Measurements from ENCODE around the gene ATP7A. TPM values are rescaled to one million over a fixed set of nuclear protein-coding genes. Genes with fewer than 3 reads are reported as not detected.
A peak's percentile ranks its signal among the peaks of the same experiment; 100 is the strongest.
"Not testable (repeated sequence)": the region's sequence is repeated elsewhere in the genome, so short reads cannot be mapped to it uniquely, and the experiment has no call there.

Gene ATP7A
- total and polyA plus RNA-seq, 2 experiments from 2014 or later: 3.7 to 13.0 TPM

DNA sequence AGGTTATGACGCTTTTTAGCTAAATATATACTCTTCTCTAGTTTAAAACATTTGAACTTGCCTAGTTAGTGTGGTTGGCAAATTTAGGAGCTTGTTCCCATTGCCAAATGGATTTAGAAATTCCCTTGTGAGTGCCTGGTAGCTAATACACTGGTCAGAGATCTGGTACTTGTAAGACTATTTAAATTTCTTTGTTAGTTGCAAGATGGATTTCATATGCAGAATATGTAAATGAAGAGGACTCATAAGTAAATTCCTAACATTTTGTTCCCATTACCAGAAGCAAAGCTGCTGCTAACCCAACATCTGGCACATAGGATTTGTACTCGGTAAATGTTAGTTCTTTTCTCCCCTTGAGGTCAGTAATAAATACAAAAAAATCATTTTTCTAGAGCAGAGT is 137.6 kb downstream of the ATP7A start:
- WGBS (ENCODE audit: low lambda C conversion rate, missing lambda C conversion rate): 54% methylated on average over 2 of the region's 2 CpGs
- Histone ChIP-seq H3K9me2 (replicated peaks; ENCODE audit: insufficient read depth) (no peaks in the 10 kb centered on the region), H3K4me2 (no peak overlapping the region), H3K4me1 (ENCODE audit: insufficient read depth) (no peaks in the 10 kb centered on the region), H2AFZ (no peak overlapping the region), H4K20me1 (ENCODE audit: insufficient read depth, poor library complexity, severe bottlenecking) (no peaks in the 10 kb centered on the region), H3K36me3 (replicated peaks; ENCODE audit: insufficient read depth, low read depth) (no peaks in the 10 kb centered on the region), H3K27ac (no peak overlapping the region), H3K4me3 (no peak overlapping the region), H3K9me3 (ENCODE audit: low read depth) (no peaks in the 10 kb centered on the region), H3K79me2 (no peaks in the 10 kb centered on the region), H3K27me3 (no peaks in the 10 kb centered on the region)
- DNase-seq (ENCODE audit: low spot score): no peak
- TF ChIP-seq EZH2 (IDR thresholded peaks at IDR 0.05; ENCODE audit: borderline replicate concordance) (no peak), EZH2phosphoT487 (IDR thresholded peaks at IDR 0.05; ENCODE audit: low read depth, severe bottlenecking, unreplicated experiment) (no peak)
- TF ChIP-seq, protein P1, sequence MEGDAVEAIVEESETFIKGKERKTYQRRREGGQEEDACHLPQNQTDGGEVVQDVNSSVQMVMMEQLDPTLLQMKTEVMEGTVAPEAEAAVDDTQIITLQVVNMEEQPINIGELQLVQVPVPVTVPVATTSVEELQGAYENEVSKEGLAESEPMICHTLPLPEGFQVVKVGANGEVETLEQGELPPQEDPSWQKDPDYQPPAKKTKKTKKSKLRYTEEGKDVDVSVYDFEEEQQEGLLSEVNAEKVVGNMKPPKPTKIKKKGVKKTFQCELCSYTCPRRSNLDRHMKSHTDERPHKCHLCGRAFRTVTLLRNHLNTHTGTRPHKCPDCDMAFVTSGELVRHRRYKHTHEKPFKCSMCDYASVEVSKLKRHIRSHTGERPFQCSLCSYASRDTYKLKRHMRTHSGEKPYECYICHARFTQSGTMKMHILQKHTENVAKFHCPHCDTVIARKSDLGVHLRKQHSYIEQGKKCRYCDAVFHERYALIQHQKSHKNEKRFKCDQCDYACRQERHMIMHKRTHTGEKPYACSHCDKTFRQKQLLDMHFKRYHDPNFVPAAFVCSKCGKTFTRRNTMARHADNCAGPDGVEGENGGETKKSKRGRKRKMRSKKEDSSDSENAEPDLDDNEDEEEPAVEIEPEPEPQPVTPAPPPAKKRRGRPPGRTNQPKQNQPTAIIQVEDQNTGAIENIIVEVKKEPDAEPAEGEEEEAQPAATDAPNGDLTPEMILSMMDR (IDR thresholded peaks at IDR 0.05; ENCODE audit: poor library complexity): no peak

DNA sequence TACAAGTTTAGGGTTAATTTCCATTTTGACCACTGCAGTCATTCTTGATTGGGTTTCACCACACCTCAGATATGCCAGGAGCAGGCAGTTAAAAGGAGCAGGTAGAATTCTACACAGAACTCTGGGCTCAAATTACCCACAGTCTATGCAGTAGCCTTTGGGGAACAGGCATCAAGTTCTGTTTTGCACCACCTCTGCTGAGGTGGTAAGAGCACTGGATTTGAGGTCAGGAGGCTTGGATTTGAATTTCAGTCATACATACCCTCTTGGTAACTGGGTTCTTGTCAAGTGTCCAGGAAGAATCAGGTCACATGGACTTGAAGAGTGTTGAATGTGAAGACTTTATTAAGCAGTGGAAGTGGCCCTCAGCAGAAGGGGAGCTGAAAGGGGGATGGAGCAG is 153.2 kb downstream of the ATP7A start:
- no peaks in the 10 kb centered on the region for H3K9me3 ChIP-seq (ENCODE audit: low read depth)
- no peak overlapping the region for H2AFZ ChIP-seq
- H3K79me2 ChIP-seq: no peaks in the 10 kb centered on the region
- no peak for TF ChIP-seq EZH2phosphoT487 (IDR thresholded peaks at IDR 0.05; ENCODE audit: low read depth, severe bottlenecking, unreplicated experiment)
- no peak for TF ChIP-seq EZH2 (IDR thresholded peaks at IDR 0.05; ENCODE audit: borderline replicate concordance)
- TF ChIP-seq, protein P1 (IDR thresholded peaks at IDR 0.05; ENCODE audit: poor library complexity): no peak
- H4K20me1 ChIP-seq (ENCODE audit: insufficient read depth, poor library complexity, severe bottlenecking): no peaks in the 10 kb centered on the region
- no peaks in the 10 kb centered on the region for H3K9me2 ChIP-seq (replicated peaks; ENCODE audit: insufficient read depth)
- H3K4me1 ChIP-seq (ENCODE audit: insufficient read depth): no peaks in the 10 kb centered on the region
- DNase-seq (ENCODE audit: low spot score): no peak
- H3K4me3 ChIP-seq: no peak overlapping the region
- no peak overlapping the region for H3K4me2 ChIP-seq
- H3K27me3 ChIP-seq: no peaks in the 10 kb centered on the region
- no peak overlapping the region for H3K27ac ChIP-seq
- no peaks in the 10 kb centered on the region for H3K36me3 ChIP-seq (replicated peaks; ENCODE audit: insufficient read depth, low read depth)

DNA sequence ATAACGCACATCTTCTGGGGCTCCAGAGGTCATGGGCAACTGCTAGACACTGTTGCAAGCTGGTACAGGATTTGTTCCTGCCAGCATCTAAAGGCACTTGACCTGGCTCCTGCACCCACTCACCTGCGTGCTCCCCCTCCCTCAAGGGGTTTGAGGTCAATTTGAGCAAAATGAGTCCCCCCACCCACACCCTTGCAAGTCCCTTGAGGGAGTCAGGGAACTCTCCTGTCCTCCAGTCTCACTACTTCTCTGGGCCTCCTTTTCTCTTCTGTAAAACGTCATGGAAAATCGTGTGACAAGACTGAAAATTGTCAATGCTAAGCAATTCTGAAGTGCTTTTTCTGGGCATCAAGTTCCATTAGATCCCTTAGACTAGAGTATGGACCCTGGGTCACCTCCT is 153.7 kb downstream of the ATP7A start:
- no peaks in the 10 kb centered on the region for H3K9me3 ChIP-seq (ENCODE audit: low read depth)
- 79% methylated on average over 4 of the region's 4 CpGs for WGBS (ENCODE audit: low lambda C conversion rate, missing lambda C conversion rate)
- no peaks in the 10 kb centered on the region for H4K20me1 ChIP-seq (ENCODE audit: insufficient read depth, poor library complexity, severe bottlenecking)
- no peak overlapping the region for H3K4me2 ChIP-seq
- no peaks in the 10 kb centered on the region for H3K79me2 ChIP-seq
- no peaks in the 10 kb centered on the region for H3K4me1 ChIP-seq (ENCODE audit: insufficient read depth)
- H3K27me3 ChIP-seq: no peaks in the 10 kb centered on the region
- TF ChIP-seq EZH2 (IDR thresholded peaks at IDR 0.05; ENCODE audit: borderline replicate concordance) (no peak), EZH2phosphoT487 (IDR thresholded peaks at IDR 0.05; ENCODE audit: low read depth, severe bottlenecking, unreplicated experiment) (no peak)
- TF ChIP-seq, protein P1 (IDR thresholded peaks at IDR 0.05; ENCODE audit: poor library complexity): no peak
- no peaks in the 10 kb centered on the region for H3K9me2 ChIP-seq (replicated peaks; ENCODE audit: insufficient read depth)
- no peak overlapping the region for H3K27ac ChIP-seq
- no peaks in the 10 kb centered on the region for H3K36me3 ChIP-seq (replicated peaks; ENCODE audit: insufficient read depth, low read depth)
- DNase-seq (ENCODE audit: low spot score): no peak
- H2AFZ ChIP-seq: no peak overlapping the region
- H3K4me3 ChIP-seq: no peak overlapping the region

DNA sequence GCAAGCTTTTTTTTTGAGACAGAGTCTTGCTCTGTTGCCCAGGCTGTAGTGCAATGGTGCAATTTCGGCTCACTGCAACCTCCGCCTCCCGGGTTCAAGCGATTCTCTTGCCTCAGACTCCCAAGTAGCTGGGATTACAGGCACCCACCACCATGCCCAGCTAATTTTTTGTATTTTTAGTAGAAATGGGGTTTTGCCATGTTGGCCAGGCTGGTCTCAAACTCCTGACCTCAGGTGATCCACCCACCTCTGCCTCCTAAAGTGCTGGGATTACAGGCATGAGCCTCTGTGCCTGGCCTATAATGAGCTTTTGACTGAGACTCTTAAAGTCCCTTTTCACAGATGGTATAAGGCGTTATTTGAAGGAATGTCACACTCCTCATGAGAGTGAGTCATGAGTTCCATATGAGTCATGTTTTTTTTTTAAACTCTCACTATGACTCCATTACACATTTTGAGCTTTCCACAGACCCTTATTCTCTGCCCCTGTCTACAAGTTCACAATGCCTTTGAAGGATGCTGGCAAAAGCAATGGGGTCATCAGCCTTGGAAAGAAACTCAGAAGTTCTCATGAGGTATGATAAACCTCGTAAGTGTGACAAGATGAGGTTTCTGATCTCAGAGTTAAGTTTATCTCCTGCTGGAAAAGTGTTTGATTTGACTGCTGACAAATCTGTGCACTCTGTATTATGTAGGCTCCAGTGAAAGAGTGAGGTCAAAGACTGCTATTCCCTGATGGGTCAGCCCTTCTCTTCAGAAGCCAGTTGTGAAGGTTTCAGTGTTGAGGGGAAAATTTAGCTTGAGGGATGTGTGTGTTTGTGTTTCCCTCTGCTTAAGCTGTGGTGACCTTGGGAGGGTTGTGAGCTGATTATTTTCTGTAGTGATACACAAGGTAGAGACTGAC is 154.5 kb downstream of the ATP7A start:
- peak; percentile 19 for DNase-seq (ENCODE audit: low spot score)
- H3K9me3 ChIP-seq (ENCODE audit: low read depth); H2AFZ ChIP-seq; H3K27me3 ChIP-seq; H3K36me3 ChIP-seq (replicated peaks; ENCODE audit: insufficient read depth, low read depth); H3K9me2 ChIP-seq (replicated peaks; ENCODE audit: insufficient read depth); H3K79me2 ChIP-seq; H3K4me1 ChIP-seq (ENCODE audit: insufficient read depth); H3K4me2 ChIP-seq; H4K20me1 ChIP-seq (ENCODE audit: insufficient read depth, poor library complexity, severe bottlenecking); H3K4me3 ChIP-seq: not testable (repeated sequence)
- H3K27ac ChIP-seq: peak overlapping the region; percentile 78
- WGBS (ENCODE audit: low lambda C conversion rate, missing lambda C conversion rate): 76% methylated on average over 6 of the region's 6 CpGs

Measured in hepatocyte (in vitro differentiated cells).